ENCODE data around the gene LRFN2. TPM values are rescaled to one million over a fixed set of nuclear protein-coding genes. Genes with fewer than 3 reads are reported as not detected.

LRFN2 gene
- total RNA-seq, 1 donor from 2014 or later = not detected

GRCh38 chr6:40419377-40419776 lies 167.8 kb downstream of the LRFN2 start:
- Histone ChIP-seq H3K4me1 (no peaks in the 10 kb centered on the region), H3K36me3 (no peaks in the 10 kb centered on the region), H3K9me3 (no peaks in the 10 kb centered on the region), H3K27ac (no peak overlapping the region), H3K4me3 (no peak overlapping the region), H3K27me3 (no peaks in the 10 kb centered on the region)
- TF ChIP-seq POLR2AphosphoS5 (IDR thresholded peaks at IDR 0.05; ENCODE audit: insufficient read depth in 1 of 2, low read depth in 1 of 2) = no peak
- TF ChIP-seq POLR2A (IDR thresholded peaks at IDR 0.05) = no peak
- TF ChIP-seq CTCF (IDR thresholded peaks at IDR 0.05) = no peak
- intact Hi-C loops (cut with DNase I) = no loop called here
- no peak for DNase-seq (ENCODE audit: extremely low spot score in 2 of 2)

GRCh38 chr6:40417031-40417430 lies 170.1 kb downstream of the LRFN2 start:
- Histone ChIP-seq H3K9me3 (no peaks in the 10 kb centered on the region), H3K27ac (no peak overlapping the region), H3K4me3 (no peak overlapping the region), H3K4me1 (no peaks in the 10 kb centered on the region), H3K36me3 (no peaks in the 10 kb centered on the region), H3K27me3 (no peaks in the 10 kb centered on the region)
- intact Hi-C loops (cut with DNase I) = no loop called here
- DNase-seq (ENCODE audit: extremely low spot score in 2 of 2) = no peak
- TF ChIP-seq CTCF (IDR thresholded peaks at IDR 0.05) (no peak), POLR2A (IDR thresholded peaks at IDR 0.05) (no peak), POLR2AphosphoS5 (IDR thresholded peaks at IDR 0.05; ENCODE audit: insufficient read depth in 1 of 2, low read depth in 1 of 2) (no peak)

GRCh38 chr6:40414617-40415016 lies 172.5 kb downstream of the LRFN2 start:
- Histone ChIP-seq H3K36me3 (no peaks in the 10 kb centered on the region), H3K27ac (no peak overlapping the region), H3K27me3 (no peaks in the 10 kb centered on the region), H3K4me1 (no peaks in the 10 kb centered on the region), H3K9me3 (no peaks in the 10 kb centered on the region), H3K4me3 (no peak overlapping the region)
- intact Hi-C loops (cut with DNase I) = no loop called here
- DNase-seq (ENCODE audit: extremely low spot score in 2 of 2) = no peak
- TF ChIP-seq POLR2A (IDR thresholded peaks at IDR 0.05) = no peak
- no peak for TF ChIP-seq CTCF (IDR thresholded peaks at IDR 0.05)
- TF ChIP-seq POLR2AphosphoS5 (IDR thresholded peaks at IDR 0.05; ENCODE audit: insufficient read depth in 1 of 2, low read depth in 1 of 2) = no peak

- no peak overlapping the region for H3K27ac ChIP-seq
- H3K9me3 ChIP-seq = no peaks in the 10 kb centered on the region
- H3K4me3 ChIP-seq = no peak overlapping the region
- TF ChIP-seq CTCF (IDR thresholded peaks at IDR 0.05) = no peak
- intact Hi-C loops (cut with DNase I) = no loop called here
- no peaks in the 10 kb centered on the region for H3K27me3 ChIP-seq
- no peaks in the 10 kb centered on the region for H3K4me1 ChIP-seq
- DNase-seq (ENCODE audit: extremely low spot score in 2 of 2) = no peak
- H3K36me3 ChIP-seq = no peaks in the 10 kb centered on the region
Measured at GRCh38 chr6:40413239-40413638, 173.9 kb downstream of the LRFN2 start.

- H3K4me3 ChIP-seq = no peak overlapping the region
- DNase-seq (ENCODE audit: extremely low spot score in 2 of 2) = no peak
Measured at GRCh38 chr6:40411881-40412280, 175.3 kb downstream of the LRFN2 start.

More at GRCh38 chr6:40411881-40412280, 175.3 kb downstream of the LRFN2 start:
- TF ChIP-seq POLR2A (IDR thresholded peaks at IDR 0.05) (no peak), CTCF (IDR thresholded peaks at IDR 0.05) (no peak), POLR2AphosphoS5 (IDR thresholded peaks at IDR 0.05; ENCODE audit: insufficient read depth in 1 of 2, low read depth in 1 of 2) (no peak)
- Histone ChIP-seq H3K36me3 (no peaks in the 10 kb centered on the region), H3K27ac (no peak overlapping the region), H3K27me3 (no peaks in the 10 kb centered on the region), H3K9me3 (no peaks in the 10 kb centered on the region), H3K4me1 (no peaks in the 10 kb centered on the region)
- intact Hi-C loops (cut with DNase I) = no loop called here
